ENCODE data around the gene ATL2. TPM values are rescaled to one million over a fixed set of nuclear protein-coding genes. Genes with fewer than 3 reads are reported as not detected.
"Not testable (repeated sequence)": the region's sequence is repeated elsewhere in the genome, so short reads cannot be mapped to it uniquely, and the experiment has no call there.

Gene ATL2
- total and polyA plus RNA-seq, 9 donors = 28.1 to 44.1 (median 31.7) TPM

DNA sequence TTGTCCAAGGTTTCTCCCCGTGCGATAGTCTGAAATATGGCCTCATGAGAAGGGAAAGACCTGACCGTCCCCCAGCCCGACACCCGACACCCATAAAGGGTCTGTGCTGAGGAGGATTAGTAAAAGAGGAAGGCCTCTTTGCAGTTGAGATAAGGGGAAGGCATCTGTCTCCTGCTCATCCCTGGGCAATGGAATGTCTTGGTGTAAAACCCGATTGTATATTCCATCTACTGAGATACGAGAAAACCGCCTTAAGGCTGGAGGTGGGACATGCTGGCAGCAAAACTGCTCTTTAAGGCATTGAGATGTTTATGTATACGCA is 99.0 kb downstream of the ATL2 start:
- H3K36me3 ChIP-seq (ENCODE audit: control insufficient read depth, insufficient read depth, low read length); H3K9me3 ChIP-seq (replicated peaks; ENCODE audit: control insufficient read depth, low read depth, low read length); H3K4me3 ChIP-seq (ENCODE audit: low read length); DNase-seq; H3K4me1 ChIP-seq (ENCODE audit: control insufficient read depth, insufficient read depth, low read length); H3K27ac ChIP-seq (ENCODE audit: low read length); H3K27me3 ChIP-seq (ENCODE audit: control insufficient read depth, insufficient read depth, low read length): not testable (repeated sequence)
- 74% methylated on average over 7 of the region's 9 CpGs for WGBS (ENCODE audit: insufficient coverage)

DNA sequence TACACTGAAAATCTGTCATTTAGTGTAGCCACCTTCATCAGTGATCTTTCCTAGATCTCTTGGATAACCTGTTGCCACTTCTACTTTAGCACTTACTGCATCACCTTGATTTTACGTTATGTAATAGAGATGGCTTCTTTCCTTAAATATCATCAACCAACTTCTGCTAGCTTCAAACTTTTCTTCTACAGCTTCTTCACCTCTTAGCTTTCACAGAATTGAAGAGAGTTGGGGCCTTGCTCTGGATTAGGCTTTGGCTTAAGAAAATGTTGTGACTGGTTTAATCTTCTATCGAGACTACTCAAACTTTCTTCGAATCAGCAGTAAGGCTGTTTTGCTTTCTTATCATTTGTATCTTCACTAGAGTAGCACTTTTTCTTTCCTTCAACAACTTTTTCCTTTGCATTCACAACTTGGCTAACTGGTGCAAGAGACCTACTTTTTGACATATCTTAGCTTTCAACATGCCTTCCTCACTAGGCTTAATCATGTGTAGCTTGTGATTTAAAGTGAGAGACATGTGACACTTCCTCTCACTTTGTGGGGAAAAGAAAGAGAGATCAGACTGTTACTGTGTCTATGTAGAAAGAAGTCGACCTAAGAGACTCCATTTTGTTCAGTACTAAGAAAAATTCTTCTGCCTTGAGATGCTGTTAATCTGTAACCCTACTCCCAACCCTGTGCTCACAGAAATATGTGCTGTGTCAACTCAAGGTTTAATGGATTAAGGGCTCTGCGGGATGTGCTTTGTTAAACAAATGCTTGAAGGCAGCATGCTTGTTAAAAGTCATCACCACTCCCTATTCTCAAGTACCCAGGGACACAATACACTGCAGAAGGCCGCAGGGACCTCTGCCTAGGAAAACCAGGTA is 99.6 kb downstream of the ATL2 start:
- WGBS (ENCODE audit: insufficient coverage) = 40% methylated on average over 1 of the region's 6 CpGs
- no peaks in the 10 kb centered on the region for H3K4me1 ChIP-seq (ENCODE audit: control insufficient read depth, insufficient read depth, low read length)
- no peak for DNase-seq
- H3K9me3 ChIP-seq (replicated peaks; ENCODE audit: control insufficient read depth, low read depth, low read length) = no peaks in the 10 kb centered on the region
- H3K4me3 ChIP-seq (ENCODE audit: low read length) = no peak overlapping the region
- H3K27ac ChIP-seq (ENCODE audit: low read length) = no peak overlapping the region
- no peaks in the 10 kb centered on the region for H3K27me3 ChIP-seq (ENCODE audit: control insufficient read depth, insufficient read depth, low read length)
- H3K36me3 ChIP-seq (ENCODE audit: control insufficient read depth, insufficient read depth, low read length) = no peaks in the 10 kb centered on the region

DNA sequence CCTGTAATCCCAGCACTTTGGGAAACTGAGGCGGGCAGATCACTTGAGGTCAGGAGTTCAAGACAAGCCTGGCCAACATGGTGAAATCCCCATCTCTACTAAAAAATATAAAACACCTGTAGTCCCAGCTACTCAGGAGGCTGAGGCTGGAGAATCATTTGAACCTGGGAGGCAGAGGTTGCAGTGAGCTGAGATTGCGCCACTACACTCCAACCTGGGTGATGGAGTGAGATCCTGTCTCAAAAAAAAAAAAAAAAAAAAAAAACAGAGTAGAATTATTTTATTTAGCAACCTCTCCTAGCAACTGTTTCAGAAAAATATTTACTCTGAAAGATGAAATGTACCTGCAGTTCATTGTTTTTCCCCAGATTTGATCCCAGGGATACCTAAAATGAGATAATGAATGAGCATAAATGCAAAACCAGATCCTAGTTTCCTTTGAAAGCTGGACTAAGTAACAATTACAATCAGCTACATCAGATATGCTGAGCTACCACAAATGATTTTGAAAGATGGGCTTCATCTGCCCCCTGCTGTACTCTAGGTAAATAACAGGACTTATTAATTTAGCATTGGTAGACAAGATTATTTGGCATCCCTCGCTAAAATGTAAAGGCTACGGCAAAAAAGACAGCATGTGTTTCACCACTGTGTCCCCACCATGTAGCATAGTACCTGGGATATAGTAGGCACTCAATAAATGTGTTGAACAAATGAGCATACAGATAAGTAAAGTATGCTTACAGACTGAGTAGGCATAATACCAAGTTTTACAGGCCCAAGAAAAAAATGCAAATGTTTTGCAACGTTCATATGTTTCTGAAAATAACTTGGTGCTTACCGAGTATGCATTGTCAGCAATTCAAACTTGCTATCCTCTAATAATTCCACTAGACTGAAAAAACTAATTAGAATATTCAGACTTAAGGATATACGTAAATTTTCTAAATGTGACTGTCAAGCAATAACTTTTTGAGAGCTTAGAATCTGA is 102.5 kb downstream of the ATL2 start:
- H3K27ac ChIP-seq (ENCODE audit: low read length) = no peak overlapping the region
- peak; percentile 88 for DNase-seq
- no peaks in the 10 kb centered on the region for H3K9me3 ChIP-seq (replicated peaks; ENCODE audit: control insufficient read depth, low read depth, low read length)
- no peak overlapping the region for H3K4me3 ChIP-seq (ENCODE audit: low read length)
- WGBS (ENCODE audit: insufficient coverage) = 100% methylated on average over 1 of the region's 7 CpGs
- no peaks in the 10 kb centered on the region for H3K27me3 ChIP-seq (ENCODE audit: control insufficient read depth, insufficient read depth, low read length)
- H3K36me3 ChIP-seq (ENCODE audit: control insufficient read depth, insufficient read depth, low read length) = no peaks in the 10 kb centered on the region
- H3K4me1 ChIP-seq (ENCODE audit: control insufficient read depth, insufficient read depth, low read length) = no peaks in the 10 kb centered on the region

DNA sequence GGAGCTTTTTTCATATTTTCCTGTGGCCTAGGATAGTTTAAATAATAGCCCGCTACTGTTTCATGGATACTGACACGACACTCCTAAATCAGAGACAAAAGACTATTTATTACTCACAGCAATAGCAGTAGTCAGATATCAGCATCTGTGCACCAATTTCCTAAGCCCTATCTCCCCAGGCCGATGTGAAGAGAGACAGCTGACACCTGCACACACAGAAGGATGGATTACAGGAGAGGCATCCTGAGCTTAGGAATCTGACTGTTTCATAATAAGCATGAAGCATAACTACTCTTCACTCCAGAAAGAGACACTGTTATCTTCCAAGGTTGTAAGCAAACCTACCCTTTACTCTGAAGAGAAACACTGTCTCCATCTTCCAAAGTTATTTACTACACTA is 105.4 kb downstream of the ATL2 start:
- Histone ChIP-seq H3K9me3 (replicated peaks; ENCODE audit: control insufficient read depth, low read depth, low read length) (no peaks in the 10 kb centered on the region), H3K27ac (ENCODE audit: low read length) (no peak overlapping the region)
- WGBS (ENCODE audit: insufficient coverage) = 100% methylated on average over 1 of the region's 3 CpGs

DNA sequence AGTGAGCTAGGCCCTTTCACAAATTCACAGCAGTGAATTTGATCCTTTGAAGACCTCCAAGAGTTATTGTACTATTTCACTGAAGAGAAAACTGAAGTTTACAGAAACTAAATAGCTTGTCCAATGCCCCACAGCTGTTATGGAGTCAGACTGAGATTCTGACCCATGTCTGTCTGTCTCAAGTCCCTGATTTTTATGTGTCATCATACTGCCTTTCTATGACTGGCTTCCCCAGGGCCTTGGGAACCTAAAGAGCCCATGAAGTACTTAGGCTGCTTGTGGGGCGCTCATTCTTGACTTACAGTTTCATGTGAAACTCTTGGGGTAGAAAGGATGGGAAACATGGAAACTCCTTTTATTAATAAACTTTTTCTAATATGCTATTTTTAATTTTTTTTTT is 107.7 kb downstream of the ATL2 start:
- Histone ChIP-seq H3K27ac (ENCODE audit: low read length) (no peak overlapping the region), H3K9me3 (replicated peaks; ENCODE audit: control insufficient read depth, low read depth, low read length) (no peaks in the 10 kb centered on the region), H3K4me3 (ENCODE audit: low read length) (no peak overlapping the region), H3K36me3 (ENCODE audit: control insufficient read depth, insufficient read depth, low read length) (no peaks in the 10 kb centered on the region), H3K4me1 (ENCODE audit: control insufficient read depth, insufficient read depth, low read length) (no peaks in the 10 kb centered on the region), H3K27me3 (ENCODE audit: control insufficient read depth, insufficient read depth, low read length) (no peaks in the 10 kb centered on the region)
- no CpG with 5 or more reads among the region's 1 CpG for WGBS (ENCODE audit: insufficient coverage)
- no peak for DNase-seq

More for the DNA sequence above, 105.4 kb downstream of the ATL2 start:
- Histone ChIP-seq H3K4me3 (ENCODE audit: low read length) (no peak overlapping the region), H3K36me3 (ENCODE audit: control insufficient read depth, insufficient read depth, low read length) (no peaks in the 10 kb centered on the region), H3K4me1 (ENCODE audit: control insufficient read depth, insufficient read depth, low read length) (no peaks in the 10 kb centered on the region), H3K27me3 (ENCODE audit: control insufficient read depth, insufficient read depth, low read length) (no peaks in the 10 kb centered on the region)
- no peak for DNase-seq

DNA sequence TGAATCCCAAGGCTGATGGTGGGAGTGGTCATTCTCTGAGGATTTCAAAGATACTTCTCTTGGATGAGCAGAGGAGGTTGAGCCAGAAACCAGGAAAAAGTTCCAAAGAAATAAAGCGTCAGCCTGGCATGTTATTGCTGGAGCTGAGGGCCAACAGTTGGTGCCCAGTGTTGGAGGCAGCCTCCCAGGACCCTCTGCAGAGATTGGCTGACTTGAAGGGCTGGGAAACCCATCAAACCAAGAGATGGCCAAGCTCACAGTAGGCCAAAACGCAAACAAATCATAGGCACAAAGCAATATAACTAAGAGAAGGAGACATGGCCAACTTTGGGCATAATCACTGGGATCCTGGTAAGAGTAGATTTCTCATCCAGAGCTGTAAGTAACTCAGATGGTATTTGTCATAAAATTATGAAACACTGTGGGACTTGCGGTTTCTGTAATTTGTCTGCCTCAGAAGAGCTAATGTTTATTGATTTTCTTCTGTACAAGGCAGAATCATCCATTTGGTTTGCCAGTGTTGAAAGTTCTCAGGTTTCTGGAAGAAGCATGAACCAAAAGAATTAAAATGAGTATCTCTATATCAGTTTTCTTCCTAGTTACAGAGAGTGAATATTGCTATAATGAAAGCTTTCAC is 108.3 kb downstream of the ATL2 start:
- no peak overlapping the region for H3K4me3 ChIP-seq (ENCODE audit: low read length)
- DNase-seq = no peak
- H3K27me3 ChIP-seq (ENCODE audit: control insufficient read depth, insufficient read depth, low read length) = no peaks in the 10 kb centered on the region
- no peaks in the 10 kb centered on the region for H3K9me3 ChIP-seq (replicated peaks; ENCODE audit: control insufficient read depth, low read depth, low read length)
- WGBS (ENCODE audit: insufficient coverage) = 88% methylated on average over 1 of the region's 3 CpGs
- H3K27ac ChIP-seq (ENCODE audit: low read length) = no peak overlapping the region
- H3K36me3 ChIP-seq (ENCODE audit: control insufficient read depth, insufficient read depth, low read length) = no peaks in the 10 kb centered on the region
- H3K4me1 ChIP-seq (ENCODE audit: control insufficient read depth, insufficient read depth, low read length) = no peaks in the 10 kb centered on the region

DNA sequence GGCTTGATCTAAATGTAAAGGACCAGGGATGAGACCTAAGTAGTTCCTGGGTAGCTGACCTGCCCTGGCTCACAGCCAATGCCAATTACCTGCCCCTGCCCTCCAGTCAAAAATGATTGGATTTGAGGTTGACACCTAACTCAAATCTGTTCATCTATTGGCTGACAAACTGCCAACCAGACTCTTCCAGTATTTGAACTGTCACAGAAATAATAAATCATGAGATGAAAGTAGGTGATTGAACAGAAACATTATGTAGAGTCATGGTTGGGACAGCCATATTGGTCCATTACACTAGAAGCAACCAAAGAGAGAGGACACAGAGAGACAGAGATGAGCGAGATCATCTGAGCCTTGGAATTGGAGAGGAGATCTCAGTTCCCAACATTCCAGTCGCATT is 109.1 kb downstream of the ATL2 start:
- no peaks in the 10 kb centered on the region for H3K27me3 ChIP-seq (ENCODE audit: control insufficient read depth, insufficient read depth, low read length)
- no peak overlapping the region for H3K4me3 ChIP-seq (ENCODE audit: low read length)
- no peak for DNase-seq
- no CpG with 5 or more reads among the region's 2 CpGs for WGBS (ENCODE audit: insufficient coverage)
- no peak overlapping the region for H3K27ac ChIP-seq (ENCODE audit: low read length)
- no peaks in the 10 kb centered on the region for H3K9me3 ChIP-seq (replicated peaks; ENCODE audit: control insufficient read depth, low read depth, low read length)
- no peaks in the 10 kb centered on the region for H3K4me1 ChIP-seq (ENCODE audit: control insufficient read depth, insufficient read depth, low read length)
- no peaks in the 10 kb centered on the region for H3K36me3 ChIP-seq (ENCODE audit: control insufficient read depth, insufficient read depth, low read length)

DNA sequence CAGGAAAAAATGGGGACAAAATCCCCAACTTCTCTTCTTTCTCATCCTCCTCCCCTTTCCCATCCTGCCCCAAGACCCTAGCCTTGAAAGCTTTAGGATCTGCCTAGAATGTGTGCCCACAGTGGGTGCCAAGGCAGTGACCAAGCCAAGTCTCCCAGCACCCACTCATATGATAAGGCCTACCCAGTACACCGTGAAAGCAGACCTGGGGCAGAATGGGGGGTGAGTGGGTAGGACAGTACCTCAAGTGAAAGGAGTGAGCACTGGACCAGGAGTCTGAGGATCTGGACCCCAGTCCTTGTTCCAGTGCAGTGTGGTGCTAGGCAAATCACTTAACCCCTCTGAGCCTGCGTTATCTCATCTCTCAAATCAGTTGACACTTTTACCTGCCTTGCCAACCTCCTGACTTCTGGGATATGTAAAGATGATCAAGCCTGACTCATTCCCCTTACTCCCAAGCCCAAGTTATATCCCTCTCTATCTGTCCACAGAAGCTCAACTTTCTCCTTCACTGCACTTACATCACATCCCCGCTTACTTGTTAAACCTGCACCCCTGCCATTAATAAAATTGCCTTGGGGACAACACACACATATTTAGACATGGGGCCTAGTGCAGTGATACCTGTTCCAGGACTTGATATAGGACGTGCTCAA is 109.7 kb downstream of the ATL2 start:
- H3K4me1 ChIP-seq (ENCODE audit: control insufficient read depth, insufficient read depth, low read length) = no peaks in the 10 kb centered on the region
- H3K9me3 ChIP-seq (replicated peaks; ENCODE audit: control insufficient read depth, low read depth, low read length) = no peaks in the 10 kb centered on the region
- no peak for DNase-seq
- no peaks in the 10 kb centered on the region for H3K36me3 ChIP-seq (ENCODE audit: control insufficient read depth, insufficient read depth, low read length)
- no peaks in the 10 kb centered on the region for H3K27me3 ChIP-seq (ENCODE audit: control insufficient read depth, insufficient read depth, low read length)
- H3K27ac ChIP-seq (ENCODE audit: low read length) = no peak overlapping the region
- no peak overlapping the region for H3K4me3 ChIP-seq (ENCODE audit: low read length)
- WGBS (ENCODE audit: insufficient coverage) = 92% methylated on average over 2 of the region's 4 CpGs

DNA sequence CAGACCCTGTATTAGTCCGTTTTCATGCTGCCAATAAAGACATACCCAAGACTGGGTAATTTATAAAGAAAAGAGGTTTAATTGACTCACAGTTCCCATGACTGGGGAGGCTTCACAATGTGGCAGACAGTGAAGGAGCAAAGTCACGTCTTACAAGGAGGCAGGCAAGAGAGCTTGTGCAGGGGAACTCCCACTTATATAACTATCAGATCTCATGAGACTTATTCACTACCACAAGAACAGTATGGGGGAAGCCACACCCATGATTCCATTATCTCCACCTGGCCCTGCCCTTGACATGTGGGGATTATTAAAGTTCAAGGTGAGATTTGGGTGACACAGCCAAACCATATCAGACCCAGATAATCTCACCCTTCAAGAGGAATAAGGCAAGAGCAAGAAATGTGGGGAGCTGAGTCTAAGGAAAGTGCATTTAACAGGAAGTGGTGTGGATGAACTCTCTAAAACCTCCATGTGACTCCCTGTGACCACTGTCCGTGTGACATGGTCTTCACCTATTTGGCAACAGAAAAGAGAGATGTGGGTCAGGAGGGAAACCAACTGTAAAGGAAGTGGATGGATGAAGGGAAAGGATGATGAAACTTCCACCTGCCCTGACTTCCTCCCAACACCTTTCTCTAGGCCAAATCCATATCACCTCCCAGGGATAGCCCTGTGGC is 110.6 kb downstream of the ATL2 start:
- Histone ChIP-seq H3K27me3 (ENCODE audit: control insufficient read depth, insufficient read depth, low read length) (no peaks in the 10 kb centered on the region), H3K27ac (ENCODE audit: low read length) (no peak overlapping the region), H3K4me1 (ENCODE audit: control insufficient read depth, insufficient read depth, low read length) (peaks cover 2% of the 10 kb centered on the region), H3K36me3 (ENCODE audit: control insufficient read depth, insufficient read depth, low read length) (no peaks in the 10 kb centered on the region), H3K4me3 (ENCODE audit: low read length) (no peak overlapping the region), H3K9me3 (replicated peaks; ENCODE audit: control insufficient read depth, low read depth, low read length) (no peaks in the 10 kb centered on the region)
- DNase-seq = no peak
- WGBS (ENCODE audit: insufficient coverage) = no CpG with 5 or more reads among the region's 3 CpGs

Data from muscle of leg (tissue), 11 donors.